ENCODE data around the gene TRIM66.
A peak's percentile ranks its signal among the peaks of the same experiment; 100 is the strongest.

TRIM66 gene

GRCh38 chr11:8654503-8654902, 28.0 kb downstream of the TRIM66 start:
- no peak for DNase-seq (ENCODE audit: low spot score)

GRCh38 chr11:8652140-8652539, 30.3 kb downstream of the TRIM66 start:
- peak; percentile 53 for DNase-seq (ENCODE audit: low spot score)

- DNase-seq (ENCODE audit: low spot score): no peak
Measured at GRCh38 chr11:8650401-8650990, 32.0 kb downstream of the TRIM66 start.

GRCh38 chr11:8649361-8649760, 33.1 kb downstream of the TRIM66 start:
- DNase-seq (ENCODE audit: low spot score): peak; percentile 15

- no peak for DNase-seq (ENCODE audit: low spot score)
Measured at GRCh38 chr11:8646873-8647272, 35.6 kb downstream of the TRIM66 start.

- no peak for DNase-seq (ENCODE audit: low spot score)
Measured at GRCh38 chr11:8642196-8642841, 40.1 kb downstream of the TRIM66 start.

- no peak for DNase-seq (ENCODE audit: low spot score)
Measured at GRCh38 chr11:8641332-8641731, 41.1 kb downstream of the TRIM66 start.

- no peak for DNase-seq (ENCODE audit: low spot score)
Measured at GRCh38 chr11:8640267-8640906, 42.1 kb downstream of the TRIM66 start.

- DNase-seq (ENCODE audit: low spot score): no peak
Measured at GRCh38 chr11:8639655-8640054, 42.8 kb downstream of the TRIM66 start.

GRCh38 chr11:8638300-8638699, 44.2 kb downstream of the TRIM66 start:
- DNase-seq (ENCODE audit: low spot score): no peak

- DNase-seq (ENCODE audit: low spot score): no peak
Measured at GRCh38 chr11:8636127-8636526, 46.3 kb downstream of the TRIM66 start.

- DNase-seq (ENCODE audit: low spot score): no peak
Measured at GRCh38 chr11:8634498-8634897, 48.0 kb downstream of the TRIM66 start.

- DNase-seq (ENCODE audit: low spot score): peak; percentile 8
Measured at GRCh38 chr11:8631395-8632118, 50.9 kb downstream of the TRIM66 start.

- no peak for DNase-seq (ENCODE audit: low spot score)
Measured at GRCh38 chr11:8624698-8625097, 57.8 kb downstream of the TRIM66 start.

- no peak for DNase-seq (ENCODE audit: low spot score)
Measured at GRCh38 chr11:8621147-8621546, 61.3 kb downstream of the TRIM66 start.

- no peak for DNase-seq (ENCODE audit: low spot score)
Measured at GRCh38 chr11:8617063-8617462, 65.4 kb downstream of the TRIM66 start.

GRCh38 chr11:8615291-8616032, 67.0 kb downstream of the TRIM66 start:
- DNase-seq (ENCODE audit: low spot score): no peak

- no peak for DNase-seq (ENCODE audit: low spot score)
Measured at GRCh38 chr11:8614497-8614896, 68.0 kb downstream of the TRIM66 start.

GRCh38 chr11:8613036-8613435, 69.4 kb downstream of the TRIM66 start:
- DNase-seq (ENCODE audit: low spot score): no peak

GRCh38 chr11:8612522-8612921, 69.9 kb downstream of the TRIM66 start:
- no peak for DNase-seq (ENCODE audit: low spot score)

- no peak for DNase-seq (ENCODE audit: low spot score)
Measured at GRCh38 chr11:8610532-8611116, 71.8 kb downstream of the TRIM66 start.

GRCh38 chr11:8608652-8609051, 73.8 kb downstream of the TRIM66 start:
- DNase-seq (ENCODE audit: low spot score): no peak
